ENCODE measurements around the gene CA7. TPM values are rescaled to one million over a fixed set of nuclear protein-coding genes. Genes with fewer than 3 reads are reported as not detected.
A peak's percentile ranks its signal among the peaks of the same experiment; 100 is the strongest.

CA7 gene
- total and polyA plus RNA-seq, 2 donors (not counting 1 experiment from before 2014, with no cell fraction given): not detected

GRCh38 chr16:66824006-66824405 lies 20.2 kb upstream of the CA7 start:
- H3K27ac ChIP-seq (ENCODE audit: insufficient read depth, low read length): no peak overlapping the region
- H3K4me1 ChIP-seq (ENCODE audit: control insufficient read depth, extremely low read depth, insufficient read depth, low read length): no peaks in the 10 kb centered on the region
- peak; percentile 26 to 45 for DNase-seq (ENCODE audit: low read depth in 2 of 2)
- no peak overlapping the region for H3K4me3 ChIP-seq (replicated peaks in 1 of 4; ENCODE audit: control extremely low read depth in 1 of 4, insufficient read depth in 1 of 4, low read depth in 3 of 4, low read length in 4 of 4)
- peaks cover 6% of the 10 kb centered on the region for H3K79me2 ChIP-seq (ENCODE audit: control insufficient read depth, insufficient read depth, low read length)
- peaks cover 3% of the 10 kb centered on the region for H3K36me3 ChIP-seq (ENCODE audit: control insufficient read depth, insufficient read depth, low read length)
- TF ChIP-seq EZH2 (IDR thresholded peaks at IDR 0.05; ENCODE audit: low read length, missing control alignments) (no peak), CTCF (conservative IDR thresholded peaks at IDR 0.05 in 1 of 2, IDR thresholded peaks at IDR 0.05 in 1 of 2; ENCODE audit: low read depth in 1 of 2, low read length in 2 of 2) (no peak)
- no peaks in the 10 kb centered on the region for H4K20me1 ChIP-seq (ENCODE audit: control insufficient read depth, extremely low read depth, insufficient read depth, low read length)
- no peak overlapping the region for H3K4me2 ChIP-seq (ENCODE audit: extremely low read depth, insufficient read depth, low read length)
- no peaks in the 10 kb centered on the region for H3K27me3 ChIP-seq (ENCODE audit: control insufficient read depth, insufficient read depth, low read length)
- H3K9ac ChIP-seq (ENCODE audit: insufficient read depth, low read length): no peak overlapping the region
- no peaks in the 10 kb centered on the region for H3K9me3 ChIP-seq (ENCODE audit: control insufficient read depth, insufficient read depth, low read depth, low read length)
- no peak overlapping the region for H2AFZ ChIP-seq (ENCODE audit: low read length)

- Histone ChIP-seq H3K27me3 (ENCODE audit: control insufficient read depth, insufficient read depth, low read length) (peaks cover 5% of the 10 kb centered on the region), H3K27ac (ENCODE audit: insufficient read depth, low read length) (peak within 1 kb of the TSS; percentile 72), H3K36me3 (ENCODE audit: control insufficient read depth, insufficient read depth, low read length) (no peaks in the 10 kb centered on the region), H4K20me1 (ENCODE audit: control insufficient read depth, extremely low read depth, insufficient read depth, low read length) (no peaks in the 10 kb centered on the region), H2AFZ (ENCODE audit: low read length) (peak within 1 kb of the TSS; percentile 79), H3K9me3 (ENCODE audit: control insufficient read depth, insufficient read depth, low read depth, low read length) (no peaks in the 10 kb centered on the region), H3K4me3 (replicated peaks in 1 of 4; ENCODE audit: control extremely low read depth in 1 of 4, insufficient read depth in 1 of 4, low read depth in 3 of 4, low read length in 4 of 4) (peak within 1 kb of the TSS; percentile 70 to 92 (median 74)), H3K4me1 (ENCODE audit: control insufficient read depth, extremely low read depth, insufficient read depth, low read length) (no peaks in the 10 kb centered on the region), H3K4me2 (ENCODE audit: extremely low read depth, insufficient read depth, low read length) (peak within 1 kb of the TSS; percentile 60), H3K9ac (ENCODE audit: insufficient read depth, low read length) (peak within 1 kb of the TSS; percentile 94), H3K79me2 (ENCODE audit: control insufficient read depth, insufficient read depth, low read length) (peaks cover 17% of the 10 kb centered on the region)
- DNase-seq (ENCODE audit: low read depth in 2 of 2): peak; percentile 76 to 85
- TF ChIP-seq EZH2 (IDR thresholded peaks at IDR 0.05; ENCODE audit: low read length, missing control alignments) (no peak), CTCF (conservative IDR thresholded peaks at IDR 0.05 in 1 of 2, IDR thresholded peaks at IDR 0.05 in 1 of 2; ENCODE audit: low read depth in 1 of 2, low read length in 2 of 2) (peak; percentile 79 to 90)
These were observed 13.5 kb upstream of the CA7 start, which contains the start of gene NAE1 for GRCh38 chr16:66830422-66831404. Gene NAE1 (minus strand): TSS chr16:66830976. CDS start chr16:66830899, 77 bp downstream.

GRCh38 chr16:66832190-66832589 lies 12.0 kb upstream of the CA7 start:
- no peaks in the 10 kb centered on the region for H3K36me3 ChIP-seq (ENCODE audit: control insufficient read depth, insufficient read depth, low read length)
- no peak overlapping the region for H3K4me2 ChIP-seq (ENCODE audit: extremely low read depth, insufficient read depth, low read length)
- no peak for DNase-seq (ENCODE audit: low read depth in 2 of 2)
- no peak overlapping the region for H2AFZ ChIP-seq (ENCODE audit: low read length)
- TF ChIP-seq CTCF (conservative IDR thresholded peaks at IDR 0.05 in 1 of 2, IDR thresholded peaks at IDR 0.05 in 1 of 2; ENCODE audit: low read depth in 1 of 2, low read length in 2 of 2) (no peak), EZH2 (IDR thresholded peaks at IDR 0.05; ENCODE audit: low read length, missing control alignments) (no peak)
- H3K4me3 ChIP-seq (replicated peaks in 1 of 4; ENCODE audit: control extremely low read depth in 1 of 4, insufficient read depth in 1 of 4, low read depth in 3 of 4, low read length in 4 of 4): no peak overlapping the region
- peaks cover 17% of the 10 kb centered on the region for H3K79me2 ChIP-seq (ENCODE audit: control insufficient read depth, insufficient read depth, low read length)
- H3K4me1 ChIP-seq (ENCODE audit: control insufficient read depth, extremely low read depth, insufficient read depth, low read length): no peaks in the 10 kb centered on the region
- no peaks in the 10 kb centered on the region for H3K9me3 ChIP-seq (ENCODE audit: control insufficient read depth, insufficient read depth, low read depth, low read length)
- H3K27ac ChIP-seq (ENCODE audit: insufficient read depth, low read length): no peak overlapping the region
- no peak overlapping the region for H3K9ac ChIP-seq (ENCODE audit: insufficient read depth, low read length)
- peaks cover 5% of the 10 kb centered on the region for H3K27me3 ChIP-seq (ENCODE audit: control insufficient read depth, insufficient read depth, low read length)
- no peaks in the 10 kb centered on the region for H4K20me1 ChIP-seq (ENCODE audit: control insufficient read depth, extremely low read depth, insufficient read depth, low read length)

Data from fibroblast of lung (primary cell).